CD8-positive, alpha-beta memory T cell (primary cell): ENCODE data around the gene LYPD4. TPM values are rescaled to one million over a fixed set of nuclear protein-coding genes. Genes with fewer than 3 reads are reported as not detected.

Source experiments
- CTCF ChIA-PET: fragments of 350-600 bp; sonication (Branson Sonifier 250); formaldehyde crosslinking; loops from one replicate; lab custom pipeline; 2021; ENCODE audit warnings: antibody characterized with exemption; lab: Charles Lee
- POLR2A ChIA-PET: fragments of 350-600 bp; sonication (Branson Sonifier 250); formaldehyde crosslinking; loops from one replicate; lab custom pipeline; 2021; ENCODE audit warnings: antibody characterized with exemption; lab: Charles Lee
- DNase-seq, 5 donors: peaks; one replicate each; pipeline versions ENCODE4 v3.0.0 to v3.0.0-alpha.2; 2020 to 2022; ENCODE audit warnings: mixed read lengths in 1 of 5
- H3K27ac ChIP-seq: one replicate; pipeline ENCODE4 v1.7.0; 2013; ENCODE audit warnings: low read depth, mild to moderate bottlenecking, low read length, moderate library complexity
- H3K27me3 ChIP-seq: 2 replicates; pipeline ENCODE4 v1.7.0; 2013; ENCODE audit warnings: low read length, mild to moderate bottlenecking; ENCODE audit not compliant: insufficient read depth, poor library complexity, severe bottlenecking
- H3K36me3 ChIP-seq: 2 replicates; pipeline ENCODE4 v1.7.0; 2013; ENCODE audit warnings: mild to moderate bottlenecking, low read length, moderate library complexity; ENCODE audit not compliant: insufficient read depth
- H3K4me1 ChIP-seq: 2 replicates; pipeline ENCODE4 v1.7.0; 2013; ENCODE audit warnings: mild to moderate bottlenecking, low read length, moderate library complexity; ENCODE audit not compliant: insufficient read depth
- H3K4me3 ChIP-seq: 2 replicates; pipeline ENCODE4 v1.7.0; 2013; ENCODE audit warnings: mild to moderate bottlenecking, low read length
- H3K9me3 ChIP-seq: 2 replicates; pipeline ENCODE4 v1.7.0; 2013; ENCODE audit warnings: mild to moderate bottlenecking, low read length
- H3K27ac Mint-ChIP-seq, 8 donors: one replicate each; pipeline ENCODE4 v1.8.0; 2020 to 2021; ENCODE audit warnings: mixed read lengths in 8 of 8, mild to moderate bottlenecking in 6 of 8, inconsistent platforms in 3 of 8, moderate library complexity in 3 of 8
- H3K27me3 Mint-ChIP-seq, 2 donors: one replicate each; pipeline ENCODE4 v1.8.0; 2020 to 2021; ENCODE audit warnings: mixed read lengths in 2 of 2, mild to moderate bottlenecking in 1 of 2, moderate library complexity in 1 of 2
- H3K36me3 Mint-ChIP-seq, 3 donors: one replicate each; pipeline ENCODE4 v1.8.0; 2020 to 2021; ENCODE audit warnings: mixed read lengths in 3 of 3, inconsistent platforms in 1 of 3, mild to moderate bottlenecking in 1 of 3
- H3K4me1 Mint-ChIP-seq, 3 donors: one replicate each; pipeline ENCODE4 v1.8.0; 2020 to 2021; ENCODE audit warnings: mixed read lengths in 3 of 3, inconsistent platforms in 1 of 3, mild to moderate bottlenecking in 1 of 3
- H3K4me3 Mint-ChIP-seq, 7 donors: one replicate each; pipeline ENCODE4 v1.8.0; 2020 to 2021; ENCODE audit warnings: mixed read lengths in 7 of 7, mild to moderate bottlenecking in 6 of 7, moderate library complexity in 4 of 7, inconsistent platforms in 2 of 7
- H3K9me3 Mint-ChIP-seq, 5 donors: one replicate each; pipeline ENCODE4 v1.8.0; 2020 to 2022; ENCODE audit warnings: mixed read lengths in 5 of 5, mild to moderate bottlenecking in 3 of 5, moderate library complexity in 2 of 5, inconsistent platforms in 1 of 5
- polyA plus RNA-seq: library from polyadenylated mRNA; unstranded; fragments of 300-500 nt; fragmentation: Illumina TruSeq; gene quantifications from one replicate; pipeline ENCODE4 v1.2.3, GENCODE V29; 2021
- total RNA-seq, 2 experiments: library from RNA; stranded (reverse); gene quantifications; one replicate each; pipeline ENCODE4 v1.2.3, GENCODE V29; 2021

LYPD4 gene
- total and polyA plus RNA-seq, 3 experiments from 2014 or later = not detected

DNA sequence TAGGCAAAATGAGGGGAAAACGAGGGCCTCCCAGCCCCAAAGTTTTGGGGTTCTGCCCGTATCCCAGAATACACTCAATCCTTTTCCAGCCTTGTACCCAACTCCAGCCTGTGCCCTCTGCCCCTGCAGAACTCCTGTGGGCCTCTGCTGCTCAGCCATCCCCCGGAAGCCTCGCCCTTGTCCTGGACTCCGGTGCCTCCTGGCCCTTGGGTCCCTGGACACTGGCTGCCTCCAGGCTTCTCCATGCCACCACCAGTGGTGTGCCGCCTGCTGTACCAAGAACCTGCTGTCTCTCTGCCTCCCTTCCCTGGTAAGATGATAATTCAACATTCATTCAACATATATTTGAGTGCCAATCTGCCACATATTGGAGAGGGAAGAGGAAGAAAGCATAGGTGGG lies 4.2 kb upstream of the LYPD4 start:
- H3K9me3 ChIP-seq = no peaks in the 10 kb centered on the region
- H3K4me3 ChIP-seq = no peak overlapping the region
- no peak for DNase-seq
- no peaks in the 10 kb centered on the region for H3K27me3 ChIP-seq
- H3K4me3 Mint-ChIP-seq = no peak overlapping the region
- no peaks in the 10 kb centered on the region for H3K4me1 ChIP-seq
- H3K4me1 Mint-ChIP-seq = no peaks in the 10 kb centered on the region
- no peak overlapping the region for H3K27ac Mint-ChIP-seq
- peaks cover 0 to 4% of the 10 kb centered on the region in 2 donors for H3K27me3 Mint-ChIP-seq
- no peak overlapping the region for H3K27ac ChIP-seq
- CTCF ChIA-PET = interaction anchor here (1.6 kb wide), 2 partner anchors 9 to 11 kb away, joined by 4 to 5 read pairs; partner anchors contain the start of gene RPS19
- H3K9me3 Mint-ChIP-seq = no peaks in the 10 kb centered on the region
- no peaks in the 10 kb centered on the region for H3K36me3 Mint-ChIP-seq
- POLR2A ChIA-PET = no interaction called here
- H3K36me3 ChIP-seq = no peaks in the 10 kb centered on the region

DNA sequence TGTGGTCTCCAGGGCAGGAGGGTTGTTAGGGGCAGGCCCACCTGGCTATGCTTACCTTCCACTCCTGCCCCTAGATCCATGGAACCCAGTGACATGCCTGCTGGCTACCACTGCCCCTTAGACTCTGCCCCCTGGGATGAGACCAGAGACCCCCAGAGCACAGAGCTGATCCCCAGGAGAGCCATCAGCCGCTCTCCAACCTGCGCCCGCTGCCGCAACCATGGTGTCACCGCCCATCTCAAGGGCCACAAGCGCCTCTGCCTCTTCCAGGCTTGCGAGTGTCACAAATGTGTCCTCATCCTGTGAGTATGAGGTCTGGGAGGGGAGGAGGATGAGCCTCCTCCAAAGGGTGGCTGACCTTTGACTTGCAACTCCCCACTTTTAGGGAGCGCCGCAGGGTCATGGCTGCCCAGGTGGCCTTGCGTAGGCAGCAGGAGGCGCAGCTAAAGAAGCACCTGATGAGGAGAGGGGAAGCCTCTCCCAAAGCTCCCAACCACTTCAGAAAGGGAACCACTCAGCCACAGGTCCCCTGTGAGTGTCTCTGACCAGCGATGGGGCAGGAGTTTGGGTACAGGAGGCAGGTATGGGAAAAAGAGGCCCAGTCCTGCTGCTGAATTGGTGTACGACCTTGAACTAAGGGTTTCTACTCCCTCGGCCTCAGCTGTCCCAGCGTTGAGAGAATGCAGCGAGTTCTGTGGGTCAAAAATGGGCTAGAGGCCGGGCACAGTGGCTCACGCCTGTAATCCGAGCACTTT lies 3.0 kb upstream of the LYPD4 start:
- no peaks in the 10 kb centered on the region for H3K36me3 ChIP-seq
- no peaks in the 10 kb centered on the region for H3K4me1 Mint-ChIP-seq
- no peak overlapping the region for H3K4me3 ChIP-seq
- no peak for DNase-seq
- POLR2A ChIA-PET = no interaction called here
- H3K9me3 Mint-ChIP-seq = no peaks in the 10 kb centered on the region
- H3K27ac ChIP-seq = no peak overlapping the region
- H3K27me3 ChIP-seq = no peaks in the 10 kb centered on the region
- no peaks in the 10 kb centered on the region for H3K36me3 Mint-ChIP-seq
- CTCF ChIA-PET = no interaction called here
- H3K27ac Mint-ChIP-seq = peak overlapping the region in 1 of 8 donors; percentile 78
- H3K27me3 Mint-ChIP-seq = peaks cover 0 to 4% of the 10 kb centered on the region in 2 donors
- no peak overlapping the region for H3K4me3 Mint-ChIP-seq
- no peaks in the 10 kb centered on the region for H3K9me3 ChIP-seq
- no peaks in the 10 kb centered on the region for H3K4me1 ChIP-seq

DNA sequence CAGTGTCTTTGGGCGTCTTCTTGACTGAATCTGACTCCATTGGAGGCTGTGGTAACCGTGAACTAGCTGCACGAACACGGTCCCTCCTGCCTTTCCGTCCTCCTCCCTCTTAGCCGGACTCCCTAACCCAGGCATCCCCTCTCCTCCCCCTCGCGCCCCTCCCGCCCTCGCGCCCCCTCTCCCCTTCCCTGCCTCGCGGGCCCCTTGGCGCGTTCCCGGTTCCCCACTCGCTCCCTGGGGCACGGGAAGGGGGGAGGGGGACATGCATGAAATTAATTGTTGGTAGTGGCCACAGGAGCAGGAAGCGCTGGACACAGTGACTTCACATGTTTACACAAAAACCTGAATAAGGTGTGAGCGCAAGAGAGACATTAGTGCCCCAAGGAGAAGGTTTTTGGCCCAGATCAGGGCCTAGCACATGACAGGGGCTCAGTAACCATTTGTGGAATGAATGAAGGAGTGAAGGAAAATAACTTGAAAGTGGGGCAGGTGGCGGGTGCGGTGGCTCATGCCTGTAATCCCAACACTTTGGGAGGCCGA lies 638 bp upstream of the LYPD4 start:
- CTCF ChIA-PET = no interaction called here
- Mint-ChIP-seq H3K27me3 (peaks cover 4 to 5% of the 10 kb centered on the region in 2 donors), H3K36me3 (no peaks in the 10 kb centered on the region), H3K4me1 (no peaks in the 10 kb centered on the region), H3K27ac (peak overlapping the region in 1 of 8 donors; percentile 63), H3K9me3 (no peaks in the 10 kb centered on the region), H3K4me3 (no peak overlapping the region)
- DNase-seq = no peak
- POLR2A ChIA-PET = no interaction called here
- no peak overlapping the region for H3K27ac ChIP-seq
- H3K36me3 ChIP-seq = no peaks in the 10 kb centered on the region
- no peaks in the 10 kb centered on the region for H3K27me3 ChIP-seq
- H3K9me3 ChIP-seq = no peaks in the 10 kb centered on the region
- H3K4me3 ChIP-seq = no peak overlapping the region
- no peaks in the 10 kb centered on the region for H3K4me1 ChIP-seq

DNA sequence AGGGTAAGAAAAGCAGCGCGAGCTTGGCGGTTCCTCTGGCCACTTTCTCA lies 343 bp upstream of the LYPD4 start, which contains the start of gene DMRTC2:
TSS of gene DMRTC2 (plus strand) at position 42 of the 50 bp plus-strand sequence. CDS start 2,387 bp downstream, outside the sequence.
- DNase-seq = no peak
- no peaks in the 10 kb centered on the region for H3K27me3 ChIP-seq
- no peaks in the 10 kb centered on the region for H3K4me1 Mint-ChIP-seq
- no peaks in the 10 kb centered on the region for H3K9me3 Mint-ChIP-seq
- H3K27ac ChIP-seq = no peak within 1 kb of the TSS
- H3K36me3 ChIP-seq = no peaks in the 10 kb centered on the region
- no peaks in the 10 kb centered on the region for H3K4me1 ChIP-seq
- POLR2A ChIA-PET = no interaction called here
- no peak within 1 kb of the TSS for H3K4me3 ChIP-seq
- H3K4me3 Mint-ChIP-seq = no peak within 1 kb of the TSS
- CTCF ChIA-PET = no interaction called here
- H3K27ac Mint-ChIP-seq = peak within 1 kb of the TSS in 1 of 8 donors; percentile 63
- H3K9me3 ChIP-seq = no peaks in the 10 kb centered on the region
- H3K27me3 Mint-ChIP-seq = peaks cover 4 to 7% of the 10 kb centered on the region in 2 donors
- no peaks in the 10 kb centered on the region for H3K36me3 Mint-ChIP-seq

DNA sequence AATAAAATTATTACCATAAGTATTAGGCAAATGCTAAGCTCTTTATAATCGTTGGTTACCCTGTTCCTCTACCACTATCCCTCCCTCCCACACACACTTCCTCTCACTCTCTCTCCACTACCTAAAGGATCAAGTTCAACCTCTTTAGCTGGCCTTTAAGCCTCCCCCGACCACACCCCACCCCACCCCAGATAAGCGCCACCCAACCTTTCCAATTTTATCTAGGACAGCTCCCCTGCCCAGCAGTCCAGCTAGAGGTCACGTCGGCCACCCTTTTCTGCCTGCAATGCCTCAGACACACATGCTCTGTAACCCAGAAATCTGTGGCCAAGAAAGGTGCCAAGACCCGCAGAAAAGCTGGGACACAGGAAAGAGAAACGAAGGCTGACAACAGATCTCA lies 1.1 kb downstream of the LYPD4 start:
- no peaks in the 10 kb centered on the region for H3K4me1 Mint-ChIP-seq
- DNase-seq = no peak
- CTCF ChIA-PET = interaction anchor here (0.8 kb wide), 1 partner anchor 266 kb away, joined by 3 read pairs; no protein-coding TSS in a partner anchor
- Histone ChIP-seq H3K27me3 (peaks cover 8% of the 10 kb centered on the region), H3K9me3 (no peaks in the 10 kb centered on the region), H3K4me1 (no peaks in the 10 kb centered on the region), H3K4me3 (no peak overlapping the region), H3K27ac (no peak overlapping the region), H3K36me3 (no peaks in the 10 kb centered on the region)
- no peak overlapping the region for H3K4me3 Mint-ChIP-seq
- no peaks in the 10 kb centered on the region for H3K36me3 Mint-ChIP-seq
- H3K27ac Mint-ChIP-seq = no peak overlapping the region
- POLR2A ChIA-PET = no interaction called here
- no peaks in the 10 kb centered on the region for H3K9me3 Mint-ChIP-seq
- peaks cover 8 to 17% of the 10 kb centered on the region in 2 donors for H3K27me3 Mint-ChIP-seq

DNA sequence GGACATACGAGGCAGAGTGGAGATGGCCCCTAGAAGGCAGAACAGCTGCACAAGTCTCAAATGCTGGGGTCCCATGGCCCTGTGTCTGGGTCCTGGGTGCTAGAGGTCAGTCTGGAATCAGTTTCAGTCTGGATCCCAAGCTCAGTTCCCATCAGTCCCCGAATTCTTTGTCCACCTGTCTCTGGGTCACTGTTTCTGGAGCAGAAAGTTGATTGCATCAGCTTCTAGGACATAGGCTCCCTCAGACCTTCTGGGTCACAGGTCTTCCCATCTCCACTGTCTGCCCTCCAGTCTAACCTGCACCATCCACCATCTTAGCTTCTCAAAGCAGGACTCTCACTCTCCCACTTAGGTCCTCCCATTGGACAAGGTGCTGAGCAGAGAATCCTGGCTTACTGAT lies 5.3 kb downstream of the LYPD4 start:
- H3K36me3 ChIP-seq = no peaks in the 10 kb centered on the region
- peaks cover 14% of the 10 kb centered on the region for H3K27me3 ChIP-seq
- DNase-seq = no peak
- ChIA-PET CTCF (interaction anchor here (1.9 kb wide), 1 partner anchor 18 kb away, joined by 5 read pairs; no protein-coding TSS in a partner anchor), POLR2A (no interaction called here)
- no peak overlapping the region for H3K4me3 ChIP-seq
- Mint-ChIP-seq H3K9me3 (no peaks in the 10 kb centered on the region), H3K4me1 (no peaks in the 10 kb centered on the region), H3K27me3 (peaks cover 14 to 43% of the 10 kb centered on the region in 2 donors), H3K4me3 (no peak overlapping the region), H3K27ac (no peak overlapping the region), H3K36me3 (no peaks in the 10 kb centered on the region)
- H3K9me3 ChIP-seq = no peaks in the 10 kb centered on the region
- no peaks in the 10 kb centered on the region for H3K4me1 ChIP-seq
- no peak overlapping the region for H3K27ac ChIP-seq

DNA sequence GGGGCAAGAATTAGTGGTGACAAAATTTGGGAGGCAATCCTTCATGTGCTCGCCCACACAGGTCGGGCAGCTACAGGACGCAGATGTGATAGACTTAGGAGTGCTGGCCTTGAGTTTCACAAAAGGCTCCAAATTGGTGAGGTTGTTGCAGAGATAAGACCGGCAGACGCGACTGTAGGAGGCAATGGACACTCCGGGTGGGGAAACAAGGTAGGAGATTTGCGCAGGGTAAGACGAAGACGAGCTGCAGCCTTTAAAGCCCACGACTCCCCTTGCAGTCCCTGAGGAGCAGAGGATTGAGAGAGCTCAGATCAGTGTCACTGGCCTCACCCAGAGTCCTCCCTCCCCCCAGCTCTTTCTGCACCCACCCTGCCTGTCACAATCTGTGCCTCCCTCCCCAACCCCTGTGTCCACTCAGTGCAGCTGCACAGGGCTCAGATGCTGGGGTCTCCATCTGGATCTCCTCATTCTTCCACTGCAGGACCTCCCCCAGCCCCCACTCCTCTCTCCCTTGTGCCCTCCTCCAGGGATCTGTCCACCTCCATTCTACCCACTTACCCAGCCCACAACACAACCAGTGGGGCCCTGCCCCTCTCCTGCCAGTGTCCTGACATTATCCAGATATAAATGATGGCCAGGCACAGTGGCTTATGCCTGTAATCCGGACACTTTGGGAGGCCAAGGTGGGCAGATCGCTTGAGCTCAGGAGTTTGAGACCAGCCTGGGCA lies 6.3 kb downstream of the LYPD4 start:
- no peak for DNase-seq
- no peak overlapping the region for H3K27ac ChIP-seq
- no peak overlapping the region for H3K4me3 Mint-ChIP-seq
- H3K27ac Mint-ChIP-seq = no peak overlapping the region
- H3K4me1 ChIP-seq = no peaks in the 10 kb centered on the region
- H3K9me3 ChIP-seq = no peaks in the 10 kb centered on the region
- peaks cover 14% of the 10 kb centered on the region for H3K27me3 ChIP-seq
- H3K27me3 Mint-ChIP-seq = peaks cover 13 to 45% of the 10 kb centered on the region in 2 donors
- POLR2A ChIA-PET = no interaction called here
- H3K36me3 Mint-ChIP-seq = no peaks in the 10 kb centered on the region
- no peaks in the 10 kb centered on the region for H3K36me3 ChIP-seq
- H3K4me1 Mint-ChIP-seq = no peaks in the 10 kb centered on the region
- CTCF ChIA-PET = interaction anchor here (1.0 to 1.9 kb wide), 2 partner anchors 17 to 121 kb away, joined by 3 to 5 read pairs; no protein-coding TSS in a partner anchor
- H3K4me3 ChIP-seq = no peak overlapping the region
- no peaks in the 10 kb centered on the region for H3K9me3 Mint-ChIP-seq
